ENCODE measurements around the gene NSL1.

Gene NSL1

GRCh38 chr1:212733109-212733508 lies 58.5 kb downstream of the NSL1 start:
- Histone ChIP-seq H3K9me2 (replicated peaks; ENCODE audit: insufficient read depth, low read length) (no peaks in the 10 kb centered on the region), H3K27me3 (ENCODE audit: low read length) (no peaks in the 10 kb centered on the region), H3K4me2 (ENCODE audit: low read depth, low read length, poor library complexity, severe bottlenecking) (no peak overlapping the region), H3F3A (ENCODE audit: insufficient read depth) (no peaks in the 10 kb centered on the region), H4K20me1 (ENCODE audit: low read depth, low read length) (no peaks in the 10 kb centered on the region), H3K9ac (ENCODE audit: low read length) (no peak overlapping the region), H3K36me3 (ENCODE audit: low read length) (peaks cover 4% of the 10 kb centered on the region; the same call in 1 of the 2 replicates), H2AFZ (ENCODE audit: low read depth, low read length, severe bottlenecking) (no peak overlapping the region), H3K4me3 (ENCODE audit: insufficient read depth, low read length, poor library complexity, severe bottlenecking) (no peak overlapping the region), H3K27ac (ENCODE audit: low read depth, low read length) (no peak overlapping the region), H3K79me2 (ENCODE audit: insufficient read depth, low read length) (no peaks in the 10 kb centered on the region), H3K9me3 (ENCODE audit: insufficient read depth, low read length) (no peaks in the 10 kb centered on the region)
- TF ChIP-seq EZH2phosphoT487 (conservative IDR thresholded peaks at IDR 0.05; ENCODE audit: low read length), result no peak
- no peak for TF ChIP-seq CTCF (IDR thresholded peaks at IDR 0.05; ENCODE audit: insufficient read depth, low read length, poor library complexity, severe bottlenecking)

DNA sequence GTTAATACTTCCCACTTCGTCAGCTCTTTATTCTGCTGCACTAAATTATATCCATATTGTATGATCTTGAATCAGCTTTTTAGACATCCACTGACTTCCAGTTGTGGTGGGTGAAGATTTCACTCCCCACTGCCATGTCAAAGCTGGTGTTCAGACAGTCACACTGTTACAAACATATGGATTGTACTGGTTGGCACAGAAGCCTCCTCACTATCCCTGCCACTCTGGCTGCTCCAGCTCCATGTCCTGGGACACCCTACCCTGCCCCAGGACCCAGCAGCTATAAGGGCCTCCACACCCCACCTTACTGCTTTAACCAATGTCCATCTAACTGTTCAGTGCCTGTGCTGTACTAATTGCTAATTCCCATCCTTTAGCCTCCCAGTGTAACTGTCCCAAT lies 59.9 kb downstream of the NSL1 start:
- no peak overlapping the region for H3K27ac ChIP-seq (ENCODE audit: low read depth, low read length)
- no peak for TF ChIP-seq EZH2phosphoT487 (conservative IDR thresholded peaks at IDR 0.05; ENCODE audit: low read length)
- TF ChIP-seq CTCF (IDR thresholded peaks at IDR 0.05; ENCODE audit: insufficient read depth, low read length, poor library complexity, severe bottlenecking), result no peak
- no peaks in the 10 kb centered on the region for H3F3A ChIP-seq (ENCODE audit: insufficient read depth)
- no peaks in the 10 kb centered on the region for H3K9me2 ChIP-seq (replicated peaks; ENCODE audit: insufficient read depth, low read length)
- H3K9me3 ChIP-seq (ENCODE audit: insufficient read depth, low read length), result no peaks in the 10 kb centered on the region
- H4K20me1 ChIP-seq (ENCODE audit: low read depth, low read length), result no peaks in the 10 kb centered on the region
- no peak overlapping the region for H3K9ac ChIP-seq (ENCODE audit: low read length)
- H3K4me3 ChIP-seq (ENCODE audit: insufficient read depth, low read length, poor library complexity, severe bottlenecking), result no peak overlapping the region
- H3K79me2 ChIP-seq (ENCODE audit: insufficient read depth, low read length), result no peaks in the 10 kb centered on the region
- no peaks in the 10 kb centered on the region for H3K36me3 ChIP-seq (ENCODE audit: low read length)
- H3K27me3 ChIP-seq (ENCODE audit: low read length), result no peaks in the 10 kb centered on the region
- no peak overlapping the region for H3K4me2 ChIP-seq (ENCODE audit: low read depth, low read length, poor library complexity, severe bottlenecking)
- H2AFZ ChIP-seq (ENCODE audit: low read depth, low read length, severe bottlenecking), result no peak overlapping the region

GRCh38 chr1:212728606-212729005 lies 63.0 kb downstream of the NSL1 start:
- Histone ChIP-seq H4K20me1 (ENCODE audit: low read depth, low read length) (no peaks in the 10 kb centered on the region), H3K36me3 (ENCODE audit: low read length) (no peaks in the 10 kb centered on the region), H3K4me3 (ENCODE audit: insufficient read depth, low read length, poor library complexity, severe bottlenecking) (no peak overlapping the region), H3F3A (ENCODE audit: insufficient read depth) (no peaks in the 10 kb centered on the region), H3K27ac (ENCODE audit: low read depth, low read length) (no peak overlapping the region), H3K27me3 (ENCODE audit: low read length) (no peaks in the 10 kb centered on the region), H3K9ac (ENCODE audit: low read length) (no peak overlapping the region), H3K9me3 (ENCODE audit: insufficient read depth, low read length) (no peaks in the 10 kb centered on the region), H3K4me2 (ENCODE audit: low read depth, low read length, poor library complexity, severe bottlenecking) (no peak overlapping the region), H2AFZ (ENCODE audit: low read depth, low read length, severe bottlenecking) (no peak overlapping the region), H3K79me2 (ENCODE audit: insufficient read depth, low read length) (no peaks in the 10 kb centered on the region), H3K9me2 (replicated peaks; ENCODE audit: insufficient read depth, low read length) (no peaks in the 10 kb centered on the region)
- TF ChIP-seq CTCF (IDR thresholded peaks at IDR 0.05; ENCODE audit: insufficient read depth, low read length, poor library complexity, severe bottlenecking) (no peak), EZH2phosphoT487 (conservative IDR thresholded peaks at IDR 0.05; ENCODE audit: low read length) (no peak)

Measured in SU-DHL-6 (cell line).